Measurements from ENCODE around the gene GPAM. TPM values are rescaled to one million over a fixed set of nuclear protein-coding genes. Genes with fewer than 3 reads are reported as not detected.

GPAM gene
- polyA plus RNA-seq, 1 of the 3 experiments (the other 2 are of a cell fraction) = 2.1 TPM

DNA sequence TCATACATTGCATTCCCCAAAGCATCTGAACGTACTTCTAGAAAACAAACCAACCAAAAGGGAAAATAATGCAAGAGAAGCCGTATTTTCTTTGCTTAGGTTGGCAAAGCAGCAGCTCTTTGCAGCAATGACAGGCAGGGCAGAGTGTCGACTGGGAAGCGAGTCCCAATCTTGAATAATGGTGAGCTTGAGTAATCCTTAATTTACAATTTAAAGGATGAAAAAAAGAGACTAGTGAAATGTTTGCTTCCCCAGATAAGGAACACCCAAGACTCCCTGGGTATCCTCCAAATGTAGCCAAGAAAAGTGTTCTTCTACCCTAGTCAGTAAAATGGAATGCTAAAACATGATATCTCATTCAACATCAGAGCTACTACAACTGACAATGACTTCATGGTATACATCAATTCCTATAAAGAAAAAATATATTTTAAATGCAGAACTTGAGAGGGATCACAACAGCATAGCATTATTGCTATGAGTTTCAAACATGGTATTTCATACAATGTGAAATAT is 32.0 kb downstream of the GPAM start:
- Histone ChIP-seq H3K9me3 (no peaks in the 10 kb centered on the region), H3K27me3 (ENCODE audit: insufficient read depth) (no peaks in the 10 kb centered on the region), H3K9me2 (no peaks in the 10 kb centered on the region), H3K4me2 (no peak overlapping the region), H3F3A (replicated peaks; ENCODE audit: insufficient read depth) (no peaks in the 10 kb centered on the region), H3K9ac (no peak overlapping the region), H3K27ac (ENCODE audit: low read depth in 2 of 2, low read length in 1 of 2) (no peak overlapping the region), H3K4me3 (ENCODE audit: low read depth in 2 of 2, low read length in 1 of 2) (no peak overlapping the region), H3K79me2 (ENCODE audit: insufficient read depth) (no peaks in the 10 kb centered on the region), H3K36me3 (replicated peaks in 1 of 2; ENCODE audit: control insufficient read depth in 1 of 2, insufficient read depth in 2 of 2, low read length in 1 of 2) (peaks cover 20 to 69% of the 10 kb centered on the region in 2 experiments), H3K4me1 (ENCODE audit: control insufficient read depth in 1 of 2, insufficient read depth in 2 of 2, low read depth in 1 of 2, low read length in 1 of 2) (no peaks in the 10 kb centered on the region; a peak in 1 of 4 replicates), H4K20me1 (ENCODE audit: insufficient read depth) (no peaks in the 10 kb centered on the region), H2AFZ (ENCODE audit: low read depth) (no peak overlapping the region)
- POLR2A ChIA-PET = no interaction called here
- no peak for DNase-seq
- 90% methylated on average over 4 of the region's 4 CpGs for WGBS (ENCODE audit: low lambda C conversion rate)
- CTCF ChIA-PET = interaction anchor here (0.9 to 2.7 kb wide), 7 partner anchors 11 to 396 kb away, joined by 3 to 17 read pairs (median 5); partner anchors contain the start of gene GPAM
- no peak for TF ChIP-seq USF2 (IDR thresholded peaks at IDR 0.05; ENCODE audit: borderline replicate concordance, low read depth, low read length)
- no peak for TF ChIP-seq RFX5 (IDR thresholded peaks at IDR 0.05; ENCODE audit: low read length)
- no peak for TF ChIP-seq TAF1 (IDR thresholded peaks at IDR 0.05; ENCODE audit: borderline replicate concordance, low read depth, low read length)
- no peak for TF ChIP-seq EZH2phosphoT487 (IDR thresholded peaks at IDR 0.05; ENCODE audit: borderline replicate concordance, low read depth)
- TF ChIP-seq TEAD4 (IDR thresholded peaks at IDR 0.05; ENCODE audit: borderline replicate concordance, insufficient read depth) = no peak
- TF ChIP-seq, protein P1, sequence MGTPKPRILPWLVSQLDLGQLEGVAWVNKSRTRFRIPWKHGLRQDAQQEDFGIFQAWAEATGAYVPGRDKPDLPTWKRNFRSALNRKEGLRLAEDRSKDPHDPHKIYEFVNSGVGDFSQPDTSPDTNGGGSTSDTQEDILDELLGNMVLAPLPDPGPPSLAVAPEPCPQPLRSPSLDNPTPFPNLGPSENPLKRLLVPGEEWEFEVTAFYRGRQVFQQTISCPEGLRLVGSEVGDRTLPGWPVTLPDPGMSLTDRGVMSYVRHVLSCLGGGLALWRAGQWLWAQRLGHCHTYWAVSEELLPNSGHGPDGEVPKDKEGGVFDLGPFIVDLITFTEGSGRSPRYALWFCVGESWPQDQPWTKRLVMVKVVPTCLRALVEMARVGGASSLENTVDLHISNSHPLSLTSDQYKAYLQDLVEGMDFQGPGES (IDR thresholded peaks at IDR 0.05; ENCODE audit: low read depth, low read length) = no peak
- TF ChIP-seq POLR2AphosphoS5 (IDR thresholded peaks at IDR 0.05; ENCODE audit: low read depth, low read length) = no peak

- no peak for TF ChIP-seq RCOR1 (IDR thresholded peaks at IDR 0.05; ENCODE audit: low read length)
- no peak for TF ChIP-seq SMC3 (IDR thresholded peaks at IDR 0.05; ENCODE audit: low read depth, low read length)
- no peak for TF ChIP-seq GABPA (IDR thresholded peaks at IDR 0.05; ENCODE audit: low read depth)
- TF ChIP-seq USF2 (IDR thresholded peaks at IDR 0.05; ENCODE audit: borderline replicate concordance, low read depth, low read length) = no peak
- TF ChIP-seq GATA2 (CRISPR knock-in tag; IDR thresholded peaks at IDR 0.05) = no peak
- no peak for TF ChIP-seq FOSL2 (IDR thresholded peaks at IDR 0.05; ENCODE audit: borderline replicate concordance, low read depth)
- TF ChIP-seq JUND (IDR thresholded peaks at IDR 0.05) = no peak
- TF ChIP-seq, protein P2, sequence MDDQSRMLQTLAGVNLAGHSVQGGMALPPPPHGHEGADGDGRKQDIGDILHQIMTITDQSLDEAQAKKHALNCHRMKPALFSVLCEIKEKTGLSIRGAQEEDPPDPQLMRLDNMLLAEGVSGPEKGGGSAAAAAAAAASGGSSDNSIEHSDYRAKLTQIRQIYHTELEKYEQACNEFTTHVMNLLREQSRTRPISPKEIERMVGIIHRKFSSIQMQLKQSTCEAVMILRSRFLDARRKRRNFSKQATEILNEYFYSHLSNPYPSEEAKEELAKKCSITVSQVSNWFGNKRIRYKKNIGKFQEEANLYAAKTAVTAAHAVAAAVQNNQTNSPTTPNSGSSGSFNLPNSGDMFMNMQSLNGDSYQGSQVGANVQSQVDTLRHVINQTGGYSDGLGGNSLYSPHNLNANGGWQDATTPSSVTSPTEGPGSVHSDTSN (IDR thresholded peaks at IDR 0.05) = no peak
- no peak for TF ChIP-seq ELF1 (IDR thresholded peaks at IDR 0.05)
- H3K27me3 ChIP-seq (ENCODE audit: insufficient read depth) = no peaks in the 10 kb centered on the region
- H3K9me3 ChIP-seq = no peaks in the 10 kb centered on the region
- H3F3A ChIP-seq (replicated peaks; ENCODE audit: insufficient read depth) = no peaks in the 10 kb centered on the region
- no peak overlapping the region for H3K4me3 ChIP-seq (ENCODE audit: low read depth in 2 of 2, low read length in 1 of 2)
- no peak overlapping the region for H3K4me2 ChIP-seq
- H3K9me2 ChIP-seq = no peaks in the 10 kb centered on the region
- H3K36me3 ChIP-seq (replicated peaks in 1 of 2; ENCODE audit: control insufficient read depth in 1 of 2, insufficient read depth in 2 of 2, low read length in 1 of 2) = peaks cover 9 to 37% of the 10 kb centered on the region in 2 experiments
- POLR2A ChIA-PET = no interaction called here
- no peak for DNase-seq
- H3K4me1 ChIP-seq (ENCODE audit: control insufficient read depth in 1 of 2, insufficient read depth in 2 of 2, low read depth in 1 of 2, low read length in 1 of 2) = peaks cover 0 to 3% of the 10 kb centered on the region in 2 experiments; a peak in 1 of 4 replicates
- WGBS (ENCODE audit: low lambda C conversion rate) = 77% methylated on average over 3 of the region's 3 CpGs
- no peaks in the 10 kb centered on the region for H3K79me2 ChIP-seq (ENCODE audit: insufficient read depth)
- CTCF ChIA-PET = interaction anchor here (1.0 to 1.3 kb wide), 3 partner anchors 11 to 287 kb away, joined by 3 to 8 read pairs (median 3); no protein-coding TSS in a partner anchor
- H3K27ac ChIP-seq (ENCODE audit: low read depth in 2 of 2, low read length in 1 of 2) = no peak overlapping the region
- no peak overlapping the region for H3K9ac ChIP-seq
- no peaks in the 10 kb centered on the region for H4K20me1 ChIP-seq (ENCODE audit: insufficient read depth)
- H2AFZ ChIP-seq (ENCODE audit: low read depth) = no peak overlapping the region
These were observed 35.2 kb downstream of the GPAM start for GRCh38 chr10:112148331-112148730.

Data from SK-N-SH (cell line).